ENCODE measurements around the gene DIO1. TPM values are rescaled to one million over a fixed set of nuclear protein-coding genes. Genes with fewer than 3 reads are reported as not detected.

DIO1 gene
- total RNA-seq, 1 donor from 2014 or later: not detected

GRCh38 chr1:53899206-53899628, 5.2 kb downstream of the DIO1 start:
- no peak for TF ChIP-seq CTCF (IDR thresholded peaks at IDR 0.05; ENCODE audit: unreplicated experiment)
- Mint-ChIP-seq H3K36me3 (no peaks in the 10 kb centered on the region), H3K27ac (no peak overlapping the region), H3K4me3 (no peak overlapping the region), H3K4me1 (peaks cover 19% of the 10 kb centered on the region), H3K9me3 (no peaks in the 10 kb centered on the region), H3K27me3 (ENCODE audit: low read depth) (no peaks in the 10 kb centered on the region)
- no peak for DNase-seq (ENCODE audit: low spot score in 2 of 2, unreplicated experiment in 2 of 2)

GRCh38 chr1:53899708-53900107, 5.7 kb downstream of the DIO1 start:
- no peak for TF ChIP-seq CTCF (IDR thresholded peaks at IDR 0.05; ENCODE audit: unreplicated experiment)
- no peaks in the 10 kb centered on the region for H3K9me3 Mint-ChIP-seq

GRCh38 chr1:53902235-53903138, 8.5 kb downstream of the DIO1 start:
- Mint-ChIP-seq H3K4me3 (no peak overlapping the region), H3K27ac (no peak overlapping the region), H3K27me3 (ENCODE audit: low read depth) (no peaks in the 10 kb centered on the region), H3K4me1 (peaks cover 16% of the 10 kb centered on the region), H3K9me3 (no peaks in the 10 kb centered on the region), H3K36me3 (no peaks in the 10 kb centered on the region)
- TF ChIP-seq CTCF (IDR thresholded peaks at IDR 0.05; ENCODE audit: unreplicated experiment): no peak
- DNase-seq (ENCODE audit: low spot score in 2 of 2, unreplicated experiment in 2 of 2): no peak

More at GRCh38 chr1:53899708-53900107, 5.7 kb downstream of the DIO1 start:
- H3K27me3 Mint-ChIP-seq (ENCODE audit: low read depth): no peaks in the 10 kb centered on the region
- H3K4me3 Mint-ChIP-seq: no peak overlapping the region
- no peak for DNase-seq (ENCODE audit: low spot score in 2 of 2, unreplicated experiment in 2 of 2)
- no peak overlapping the region for H3K27ac Mint-ChIP-seq
- H3K36me3 Mint-ChIP-seq: no peaks in the 10 kb centered on the region
- peaks cover 19% of the 10 kb centered on the region for H3K4me1 Mint-ChIP-seq

GRCh38 chr1:53905509-53905908, 11.5 kb downstream of the DIO1 start:
- H3K4me3 Mint-ChIP-seq: no peak overlapping the region
- H3K27me3 Mint-ChIP-seq (ENCODE audit: low read depth): no peaks in the 10 kb centered on the region
- peaks cover 11% of the 10 kb centered on the region for H3K4me1 Mint-ChIP-seq
- no peaks in the 10 kb centered on the region for H3K36me3 Mint-ChIP-seq
- no peak for DNase-seq (ENCODE audit: low spot score in 2 of 2, unreplicated experiment in 2 of 2)
- H3K27ac Mint-ChIP-seq: no peak overlapping the region
- no peaks in the 10 kb centered on the region for H3K9me3 Mint-ChIP-seq
- TF ChIP-seq CTCF (IDR thresholded peaks at IDR 0.05; ENCODE audit: unreplicated experiment): no peak

GRCh38 chr1:53906121-53906520, 12.1 kb downstream of the DIO1 start:
- H3K4me3 Mint-ChIP-seq: no peak overlapping the region
- no peaks in the 10 kb centered on the region for H3K36me3 Mint-ChIP-seq
- no peak for TF ChIP-seq CTCF (IDR thresholded peaks at IDR 0.05; ENCODE audit: unreplicated experiment)
- no peak for DNase-seq (ENCODE audit: low spot score in 2 of 2, unreplicated experiment in 2 of 2)
- H3K9me3 Mint-ChIP-seq: no peaks in the 10 kb centered on the region
- no peak overlapping the region for H3K27ac Mint-ChIP-seq
- H3K27me3 Mint-ChIP-seq (ENCODE audit: low read depth): no peaks in the 10 kb centered on the region
- H3K4me1 Mint-ChIP-seq: peaks cover 15% of the 10 kb centered on the region
